Measurements from ENCODE around the gene POMP.

GRCh38 chr13:28637714-28638355, 21.1 kb upstream of the POMP start:
- TF ChIP-seq CTCF (IDR thresholded peaks at IDR 0.05) (no peak), POLR2AphosphoS5 (IDR thresholded peaks at IDR 0.05) (no peak)

All from suprapubic skin (tissue), 3 donors.